B cell (primary cell): ENCODE results near the gene CCDC9B. TPM values are rescaled to one million over a fixed set of nuclear protein-coding genes. Genes with fewer than 3 reads are reported as not detected.

Experiments
- ATAC-seq: fragments of 200-7000 bp; cut with Tn5 transposase; one replicate; pipeline ENCODE4 v1.10.0; 2021; ENCODE audit warnings: low read depth, mild to moderate bottlenecking, moderate number of reproducible peaks, moderate library complexity
- CTCF ChIA-PET: fragments of 350-600 bp; sonication (Branson Sonifier 250); formaldehyde crosslinking; loops from one replicate; lab custom pipeline; 2021; ENCODE audit warnings: antibody characterized with exemption, inconsistent platforms; lab: Charles Lee
- POLR2A ChIA-PET: fragments of 350-600 bp; sonication (Branson Sonifier 250); formaldehyde crosslinking; loops from one replicate; lab custom pipeline; 2021; ENCODE audit warnings: antibody characterized with exemption; lab: Charles Lee
- DNase-seq: peaks from one replicate; pipeline ENCODE4 v3.0.0; 2013
- H2AFZ ChIP-seq: 2 replicates; pipeline ENCODE4 v1.6.1; 2012; ENCODE audit warnings: mild to moderate bottlenecking, low read depth, low read length; ENCODE audit not compliant: insufficient read depth, poor library complexity, severe bottlenecking
- H3K27ac ChIP-seq, 2 donors: 1 replicate in 1 of 2; 2 replicates in 1 of 2; pipeline ENCODE4 v1.5.1; 2012 to 2013; ENCODE audit warnings: low read length in 2 of 2, mild to moderate bottlenecking in 2 of 2, moderate library complexity in 1 of 2
- H3K27me3 ChIP-seq, 4 experiments: fragments of 200-600 bp in 1 of 4; sonication (generic) in 1 of 4; replicated peaks in 1 of 4; 1 replicate in 2 of 4; 2 replicates in 2 of 4; pipeline versions ENCODE4 v1.6.1 to v1.7.0; 2013 to 2016; ENCODE audit warnings: low read length in 3 of 4, mild to moderate bottlenecking in 2 of 4, mixed read lengths in 1 of 4, moderate library complexity in 1 of 4; ENCODE audit not compliant: insufficient read depth in 4 of 4, control insufficient read depth in 3 of 4; ENCODE audit errors: control extremely low read depth in 1 of 4
- H3K36me3 ChIP-seq, 2 experiments: replicated peaks in 1 of 2; 1 replicate in 1 of 2; 2 replicates in 1 of 2; pipeline versions ENCODE4 v1.6.1 to v1.7.1; 2013; ENCODE audit warnings: low read length in 1 of 2; ENCODE audit not compliant: insufficient read depth in 2 of 2, control insufficient read depth in 1 of 2; ENCODE audit errors: control extremely low read depth in 1 of 2, extremely low read depth in 1 of 2
- H3K4me1 ChIP-seq, 2 donors: fragments of 200-600 bp in 1 of 2; sonication (generic) in 1 of 2; 1 replicate in 1 of 2; 2 replicates in 1 of 2; pipeline versions ENCODE4 v1.5.1 to v1.6.1; 2013 to 2017; ENCODE audit warnings: low read length in 2 of 2; ENCODE audit not compliant: control insufficient read depth in 2 of 2, insufficient read depth in 2 of 2
- H3K4me2 ChIP-seq: replicated peaks from 2 replicates; pipeline ENCODE3; 2012; ENCODE audit warnings: mild to moderate bottlenecking, low read depth, low read length; ENCODE audit not compliant: poor library complexity, severe bottlenecking
- H3K4me3 ChIP-seq, 5 experiments: fragments of 200-600 bp in 1 of 5; sonication (generic) in 1 of 5; 1 replicate in 3 of 5; 2 replicates in 2 of 5; pipeline versions ENCODE4 v1.5.1 to v1.7.0; 2011 to 2016; ENCODE audit warnings: low read length in 4 of 5, mild to moderate bottlenecking in 4 of 5, low read depth in 2 of 5, control low read depth in 1 of 5, moderate library complexity in 1 of 5; ENCODE audit not compliant: insufficient read depth in 1 of 5; ENCODE audit errors: control extremely low read depth in 1 of 5, extremely low read depth in 1 of 5
- H3K79me2 ChIP-seq: fragments of 200-600 bp; sonication (generic); one replicate; pipeline ENCODE4 v1.6.0; 2016; ENCODE audit warnings: low read length; ENCODE audit not compliant: control insufficient read depth, insufficient read depth
- H3K9ac ChIP-seq: fragments of 200-600 bp; sonication (generic); 2 replicates; pipeline ENCODE4 v1.6.1; 2017; ENCODE audit warnings: mild to moderate bottlenecking, low read length, moderate library complexity
- H3K9me3 ChIP-seq, 3 donors: one replicate each; pipeline versions ENCODE4 v1.6.1 to v1.7.1; 2013; ENCODE audit warnings: low read length in 2 of 3; ENCODE audit not compliant: control insufficient read depth in 2 of 3, insufficient read depth in 1 of 3; ENCODE audit errors: control extremely low read depth in 1 of 3
- H4K20me1 ChIP-seq: 2 replicates; pipeline ENCODE4 v1.6.0; 2012; ENCODE audit warnings: mild to moderate bottlenecking, low read length; ENCODE audit not compliant: insufficient read depth, control insufficient read depth, poor library complexity, severe bottlenecking
- H3K27ac Mint-ChIP-seq: one replicate; pipeline ENCODE4 v1.8.0; 2021; ENCODE audit warnings: mixed read lengths
- H3K27me3 Mint-ChIP-seq: one replicate; pipeline ENCODE4 v1.8.0; 2021; ENCODE audit warnings: mixed read lengths
- H3K4me1 Mint-ChIP-seq: one replicate; pipeline ENCODE4 v1.8.0; 2021; ENCODE audit warnings: mixed read lengths
- H3K4me3 Mint-ChIP-seq: one replicate; pipeline ENCODE4 v1.8.0; 2021; ENCODE audit warnings: mixed read lengths
- H3K9me3 Mint-ChIP-seq: one replicate; pipeline ENCODE4 v1.8.0; 2022; ENCODE audit warnings: mixed read lengths; ENCODE audit not compliant: insufficient read depth
- EZH2 ChIP-seq: IDR thresholded peaks from 2 replicates; pipeline ENCODE4 v1.6.1; 2012; ENCODE audit warnings: borderline replicate concordance, low read depth, mild to moderate bottlenecking, moderate library complexity, low read length; ENCODE audit not compliant: insufficient read depth, poor library complexity, severe bottlenecking
- WGBS: methylation state at CpG from one replicate; pipeline ENCODE4 v1.1.5; 2013; ENCODE audit warnings: missing lambda C conversion rate; ENCODE audit not compliant: insufficient coverage; 5-methylcytosine and 5-hydroxymethylcytosine counted together
- intact Hi-C: fragments of 100-400 bp; cut with micrococcal nuclease; formaldehyde crosslinking; loops from one replicate; pipeline ENCODE4 v1.10.0; 2022
- polyA plus RNA-seq: library from polyadenylated mRNA; depleted of rRNA; stranded (reverse); fragments of >200 nt; gene quantifications from 2 replicates; pipeline ENCODE4 v1.2.3, GENCODE V29; 2012
- total RNA-seq, 2 donors: library from RNA; stranded (reverse); fragments of 120-200 nt in 1 of 2; gene quantifications; 1 replicate in 1 of 2; 2 replicates in 1 of 2; pipeline versions ENCODE4 v1.2.3 to v1.2.4, GENCODE V29; 2013 to 2022
- TF ChIP-seq, protein P1 (sequence below): fragments of 200-600 bp; IDR thresholded peaks from one replicate; pipeline ENCODE4 v1.8.0; 2022; ENCODE audit warnings: antibody characterized with exemption, mild to moderate bottlenecking

The CCDC9B gene
- total and polyA plus RNA-seq, 2 donors (not counting 1 experiment from before 2014, with no cell fraction given) = 1.6 to 2.4 TPM

DNA sequence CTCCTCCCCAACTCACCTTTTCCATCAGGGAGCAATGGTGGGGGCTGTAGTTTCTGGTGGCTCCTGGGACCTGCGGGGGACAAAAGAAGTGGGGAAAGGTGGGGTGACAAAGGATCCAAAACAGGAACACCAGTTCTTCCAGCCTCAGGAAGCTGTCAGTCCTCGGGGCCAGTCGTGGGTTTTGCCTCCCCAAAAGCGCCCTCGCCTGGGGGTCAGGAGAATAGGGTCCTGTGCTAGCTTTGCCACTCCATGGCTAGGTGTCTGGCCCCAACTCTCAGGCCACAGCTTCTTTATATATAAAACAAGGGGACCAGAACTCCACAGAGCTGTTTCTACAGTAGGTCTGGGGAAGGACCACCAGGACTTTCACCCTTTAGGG lies 4.0 kb downstream of the CCDC9B start:
- Mint-ChIP-seq H3K27me3 (peaks cover 4% of the 10 kb centered on the region), H3K4me1 (peaks cover 28% of the 10 kb centered on the region), H3K9me3 (no peaks in the 10 kb centered on the region), H3K4me3 (no peak overlapping the region), H3K27ac (no peak overlapping the region)
- intact Hi-C loops = no loop called here
- Histone ChIP-seq H3K4me1 (peaks cover 21 to 31% of the 10 kb centered on the region in 2 donors), H3K4me2 (peak overlapping the region; percentile 37), H3K36me3 (no peaks in the 10 kb centered on the region), H3K9me3 (no peaks in the 10 kb centered on the region), H3K4me3 (no peak overlapping the region), H4K20me1 (no peaks in the 10 kb centered on the region), H3K79me2 (no peaks in the 10 kb centered on the region), H3K9ac (no peak overlapping the region), H3K27me3 (peaks cover 0 to 12% (median 0%) of the 10 kb centered on the region in 4 experiments), H2AFZ (no peak overlapping the region), H3K27ac (no peak overlapping the region)
- ATAC-seq (no peak), DNase-seq (peak; percentile 49)
- no peak for TF ChIP-seq EZH2
- TF ChIP-seq, protein P1, sequence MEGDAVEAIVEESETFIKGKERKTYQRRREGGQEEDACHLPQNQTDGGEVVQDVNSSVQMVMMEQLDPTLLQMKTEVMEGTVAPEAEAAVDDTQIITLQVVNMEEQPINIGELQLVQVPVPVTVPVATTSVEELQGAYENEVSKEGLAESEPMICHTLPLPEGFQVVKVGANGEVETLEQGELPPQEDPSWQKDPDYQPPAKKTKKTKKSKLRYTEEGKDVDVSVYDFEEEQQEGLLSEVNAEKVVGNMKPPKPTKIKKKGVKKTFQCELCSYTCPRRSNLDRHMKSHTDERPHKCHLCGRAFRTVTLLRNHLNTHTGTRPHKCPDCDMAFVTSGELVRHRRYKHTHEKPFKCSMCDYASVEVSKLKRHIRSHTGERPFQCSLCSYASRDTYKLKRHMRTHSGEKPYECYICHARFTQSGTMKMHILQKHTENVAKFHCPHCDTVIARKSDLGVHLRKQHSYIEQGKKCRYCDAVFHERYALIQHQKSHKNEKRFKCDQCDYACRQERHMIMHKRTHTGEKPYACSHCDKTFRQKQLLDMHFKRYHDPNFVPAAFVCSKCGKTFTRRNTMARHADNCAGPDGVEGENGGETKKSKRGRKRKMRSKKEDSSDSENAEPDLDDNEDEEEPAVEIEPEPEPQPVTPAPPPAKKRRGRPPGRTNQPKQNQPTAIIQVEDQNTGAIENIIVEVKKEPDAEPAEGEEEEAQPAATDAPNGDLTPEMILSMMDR = peak; percentile 21
- 9% methylated on average over 5 of the region's 5 CpGs for WGBS
- ChIA-PET CTCF (interaction anchor here (0.6 to 15.0 kb wide), 22 partner anchors 8 to 650 kb away, joined by 3 to 382 read pairs (median 12); partner anchors contain the start of genes ANKRD63, DISP2, FSIP1 and INAFM2), POLR2A (interaction anchor here (1.3 to 1.7 kb wide), 2 partner anchors 14 to 59 kb away, joined by 3 to 4 read pairs; no protein-coding TSS in a partner anchor)

DNA sequence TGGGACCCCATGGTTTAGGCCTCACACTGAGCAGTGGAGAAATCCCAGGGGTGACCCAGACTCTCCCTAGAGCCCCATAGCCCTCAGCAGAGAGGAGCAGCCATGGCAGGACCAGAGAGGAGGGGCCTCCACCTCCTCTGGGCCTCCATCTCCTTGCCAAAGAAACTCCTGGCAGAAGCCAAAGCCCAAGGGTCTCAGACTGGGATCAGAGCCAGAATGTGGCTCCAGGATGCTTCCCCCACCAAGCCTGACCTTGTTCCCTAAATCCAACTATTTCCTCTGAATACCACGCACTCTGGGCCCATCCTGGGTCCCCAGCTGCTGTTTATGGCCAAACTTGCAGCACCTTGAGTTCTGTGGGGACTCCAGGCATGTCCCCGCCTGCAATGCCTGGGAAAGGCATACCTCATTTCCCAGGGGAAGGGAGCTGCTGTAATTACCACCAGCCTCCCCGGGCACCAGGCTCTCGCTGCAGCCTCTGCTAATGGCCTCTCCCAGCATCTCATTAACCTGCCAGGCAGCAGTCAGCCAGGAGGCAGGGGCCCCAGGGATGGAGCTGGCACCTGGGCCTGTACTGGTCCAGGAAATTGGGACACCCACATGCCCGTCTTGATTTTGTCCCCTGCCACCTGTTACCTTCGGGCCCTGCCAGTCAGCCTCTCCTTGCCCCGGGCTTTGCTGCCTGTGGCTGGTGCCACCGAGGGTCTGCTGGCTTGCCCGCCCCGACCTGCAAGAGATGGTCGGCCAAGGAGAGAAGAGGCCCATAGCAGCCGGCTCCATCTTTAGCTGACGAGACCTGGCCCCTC lies 4.6 kb downstream of the CCDC9B start:
- Mint-ChIP-seq H3K27ac (no peak overlapping the region), H3K4me1 (peaks cover 28% of the 10 kb centered on the region), H3K9me3 (no peaks in the 10 kb centered on the region), H3K27me3 (peaks cover 4% of the 10 kb centered on the region), H3K4me3 (no peak overlapping the region)
- intact Hi-C loops = no loop called here
- Histone ChIP-seq H3K4me2 (peak overlapping the region; percentile 37), H3K4me3 (no peak overlapping the region), H3K36me3 (no peaks in the 10 kb centered on the region), H3K9me3 (no peaks in the 10 kb centered on the region), H3K79me2 (no peaks in the 10 kb centered on the region), H4K20me1 (no peaks in the 10 kb centered on the region), H3K9ac (no peak overlapping the region), H3K4me1 (peaks cover 21 to 31% of the 10 kb centered on the region in 2 donors), H2AFZ (no peak overlapping the region), H3K27me3 (peaks cover 0 to 12% (median 0%) of the 10 kb centered on the region in 4 experiments), H3K27ac (no peak overlapping the region)
- DNase-seq (no peak), ATAC-seq (no peak)
- WGBS = 72% methylated on average over 9 of the region's 13 CpGs
- ChIA-PET CTCF (interaction anchor here (1.0 to 15.0 kb wide), 20 partner anchors 8 to 650 kb away, joined by 3 to 382 read pairs (median 14); partner anchors contain the start of genes ANKRD63, DISP2, FSIP1 and INAFM2), POLR2A (interaction anchor here (1.3 to 1.7 kb wide), 2 partner anchors 13 to 58 kb away, joined by 3 to 4 read pairs; no protein-coding TSS in a partner anchor)
- TF ChIP-seq, protein P1 = no peak
- TF ChIP-seq EZH2 = no peak
